UCSD-AML1 (cell line): Measurements from ENCODE around the gene PFKFB4.
"Not testable (repeated sequence)": the region's sequence is repeated elsewhere in the genome, so short reads cannot be mapped to it uniquely, and the experiment has no call there.

Experiments used
- DNase-seq: peaks from one replicate; lab custom pipeline; 2025; ENCODE audit not compliant: unreplicated experiment; lab: John Stamatoyannopoulos, UW

Gene PFKFB4

DNA sequence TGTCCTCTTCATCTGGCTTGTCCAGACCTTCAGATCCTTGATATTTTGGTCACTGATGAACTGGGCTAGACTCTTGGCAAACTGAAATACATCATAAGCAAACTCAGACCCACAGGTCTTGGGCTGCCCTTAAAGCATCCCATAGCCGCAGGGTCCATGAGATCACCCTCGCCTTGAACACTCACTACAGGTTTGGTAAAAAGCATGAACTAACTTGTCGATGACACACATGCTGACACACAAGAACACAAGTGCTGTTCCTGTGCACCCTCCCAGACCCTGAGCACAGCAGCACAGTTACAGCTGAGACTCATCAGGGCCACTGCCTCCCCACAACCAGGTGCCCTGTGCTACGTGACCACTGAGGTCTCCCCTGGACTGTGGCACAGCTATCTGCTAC, 21.0 kb downstream of the PFKFB4 start:
- DNase-seq, result no peak

DNA sequence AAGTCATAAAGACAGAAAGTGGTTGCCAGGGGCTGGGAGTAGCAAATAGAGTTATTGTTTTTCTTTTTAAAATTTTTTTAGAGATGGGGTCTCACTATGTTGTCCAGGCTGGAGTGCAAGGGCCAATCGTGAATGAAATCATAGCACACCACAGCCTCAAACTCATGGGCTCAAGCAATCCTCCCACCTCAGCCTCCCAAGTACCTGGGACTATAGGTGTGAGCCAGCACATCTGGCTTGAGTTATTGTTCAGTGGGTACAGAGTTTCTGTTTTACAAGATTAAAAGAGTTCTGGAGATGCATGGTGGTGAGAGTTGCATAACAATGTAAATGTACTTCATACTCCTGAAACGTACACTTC, 23.6 kb downstream of the PFKFB4 start:
- no peak for DNase-seq

DNA sequence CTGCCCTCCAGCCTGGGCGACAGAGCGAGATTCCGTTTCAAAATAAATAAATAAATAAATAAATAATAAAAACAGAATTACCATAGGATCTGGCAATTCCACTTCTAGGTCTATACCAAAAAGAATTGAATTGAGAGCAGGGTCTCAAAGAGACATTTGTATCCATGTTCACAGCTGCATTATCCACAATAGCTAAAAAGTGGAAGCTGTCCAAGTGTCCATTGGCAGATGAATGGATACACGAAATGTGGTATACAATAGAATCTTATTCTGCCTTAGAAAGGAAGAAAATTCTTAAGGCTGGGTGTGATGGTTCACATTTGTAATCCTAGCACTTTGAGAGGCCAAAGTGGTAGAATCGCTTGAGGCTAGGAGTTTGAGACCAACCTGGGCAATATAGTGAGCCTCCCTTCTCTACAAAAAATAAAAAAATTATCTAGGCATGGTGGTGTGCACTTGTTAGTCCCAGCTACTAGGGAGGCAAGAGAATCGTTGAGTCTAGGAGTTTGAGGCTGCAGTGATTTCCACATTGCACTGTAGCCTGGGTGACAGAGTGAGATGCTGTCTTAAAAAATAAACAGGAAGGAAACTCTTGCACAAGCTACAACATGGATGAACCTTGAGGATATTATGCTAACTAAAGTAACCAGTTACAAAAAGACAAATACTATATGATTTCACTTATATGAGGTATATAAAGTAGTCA, 24.2 kb downstream of the PFKFB4 start:
- no peak for DNase-seq

DNA sequence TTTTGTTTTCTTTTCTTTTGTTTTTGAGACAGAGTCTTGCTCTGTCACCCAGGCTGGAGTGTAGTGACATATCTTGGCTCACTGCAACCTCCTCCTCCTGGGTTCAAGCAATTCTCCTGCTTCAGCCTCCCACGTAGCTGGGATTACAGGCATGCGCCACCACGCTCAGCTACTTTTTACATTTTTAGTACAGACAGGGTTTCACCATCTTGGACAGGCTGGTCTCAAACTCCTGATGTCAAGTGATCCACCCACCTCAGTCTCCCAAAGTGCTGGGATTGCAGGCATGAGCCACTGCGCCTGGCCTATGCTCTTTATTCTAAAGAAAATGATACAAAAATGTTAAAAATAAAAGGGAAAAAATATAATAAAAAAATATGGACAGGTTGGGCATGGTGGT, 25.9 kb downstream of the PFKFB4 start:
- not testable (repeated sequence) for DNase-seq

DNA sequence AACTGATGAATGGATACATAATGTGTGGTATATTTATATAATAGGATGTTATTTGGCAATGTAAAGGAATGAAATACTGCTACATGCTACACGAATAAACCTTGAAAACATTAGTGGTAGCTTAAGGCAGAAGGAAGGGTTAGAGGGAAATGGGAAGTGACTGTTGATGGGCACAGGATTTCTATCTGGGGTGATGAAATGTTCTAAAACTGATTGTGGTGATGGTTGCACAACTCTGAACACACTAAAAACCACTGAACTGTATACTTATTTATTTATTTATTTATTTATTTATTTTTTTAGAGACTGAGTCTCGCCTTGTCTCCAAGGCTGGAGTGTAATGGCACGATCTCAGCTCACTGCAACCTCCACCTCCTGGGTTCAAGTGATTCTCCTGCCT, 27.8 kb downstream of the PFKFB4 start:
- no peak for DNase-seq

DNA sequence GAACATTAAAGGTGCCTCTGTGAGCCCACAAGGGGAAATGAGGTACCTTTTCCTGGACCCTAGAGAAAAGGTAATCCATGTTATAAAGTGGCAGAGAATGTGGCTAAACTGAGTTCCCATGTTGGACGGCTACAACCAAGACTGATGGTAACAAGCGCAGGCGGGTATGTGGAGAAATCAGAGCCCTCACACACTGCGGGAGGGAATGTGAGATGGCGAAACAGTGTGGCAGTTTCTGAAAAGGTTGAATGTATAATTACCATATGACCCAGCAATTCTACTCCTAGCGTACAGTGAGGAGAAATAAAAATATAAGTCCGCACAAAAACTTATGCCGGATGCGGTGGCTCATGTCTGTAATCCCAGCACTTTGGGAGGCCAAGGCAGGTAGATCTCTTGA, 28.6 kb downstream of the PFKFB4 start:
- DNase-seq, result no peak

DNA sequence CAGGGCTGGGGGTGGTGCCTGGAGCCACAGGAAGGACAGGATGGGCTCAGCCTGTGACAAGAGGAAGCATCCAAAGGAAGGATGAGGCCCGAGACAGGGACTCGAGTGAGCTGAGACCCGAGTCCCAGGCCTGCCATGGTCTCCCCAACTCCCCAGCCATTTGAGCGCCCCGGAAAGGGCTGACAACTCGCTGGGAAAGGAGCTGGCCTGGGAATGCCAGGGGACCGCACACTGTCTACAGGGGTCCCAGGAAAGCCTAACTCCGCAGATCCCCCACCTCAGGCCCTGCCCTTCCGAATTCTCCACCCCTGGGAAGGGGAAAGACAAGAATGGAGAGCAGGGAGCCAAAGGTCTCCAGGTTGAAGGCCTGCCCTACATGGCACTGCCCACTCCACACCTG, 31.6 kb downstream of the PFKFB4 start:
- no peak for DNase-seq

DNA sequence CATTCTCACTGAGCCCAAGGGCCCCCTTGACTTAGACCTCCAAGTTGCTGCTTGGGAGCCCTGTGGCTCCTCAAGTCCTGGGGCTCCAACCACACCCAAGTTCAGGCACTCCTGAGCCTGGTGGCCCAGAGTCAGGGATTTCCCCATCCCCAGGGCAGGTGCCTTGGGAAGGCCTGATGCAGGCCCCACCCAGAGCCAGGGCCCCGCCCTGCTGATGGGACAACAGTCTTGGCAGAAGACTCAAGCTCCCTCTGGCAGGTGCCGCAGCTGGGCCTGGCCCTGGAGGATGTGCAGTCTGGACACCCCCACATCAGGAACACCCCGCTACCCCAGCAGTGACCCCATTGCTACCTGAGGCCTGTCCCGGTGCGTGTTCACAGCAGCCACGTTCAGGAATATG, 35.0 kb downstream of the PFKFB4 start:
- no peak for DNase-seq

DNA sequence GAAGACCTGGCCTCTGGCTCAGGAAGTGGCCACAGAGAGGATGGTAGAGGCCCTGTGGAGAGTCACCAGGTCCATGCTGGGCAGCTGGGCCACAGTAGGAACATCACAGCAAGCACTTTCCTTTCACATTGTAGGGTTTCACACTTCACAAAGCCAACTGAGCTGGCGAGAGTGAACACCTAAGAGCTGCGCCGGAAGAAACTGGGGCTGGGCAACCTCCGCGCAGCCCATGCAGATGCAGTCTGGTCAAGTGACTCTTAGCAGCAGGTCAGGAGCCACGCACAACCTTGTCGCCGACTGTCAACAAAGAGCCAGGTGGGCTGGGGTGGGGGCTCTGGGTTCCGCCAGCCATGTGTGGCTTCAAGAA, 37.3 kb downstream of the PFKFB4 start:
- DNase-seq, result no peak

DNA sequence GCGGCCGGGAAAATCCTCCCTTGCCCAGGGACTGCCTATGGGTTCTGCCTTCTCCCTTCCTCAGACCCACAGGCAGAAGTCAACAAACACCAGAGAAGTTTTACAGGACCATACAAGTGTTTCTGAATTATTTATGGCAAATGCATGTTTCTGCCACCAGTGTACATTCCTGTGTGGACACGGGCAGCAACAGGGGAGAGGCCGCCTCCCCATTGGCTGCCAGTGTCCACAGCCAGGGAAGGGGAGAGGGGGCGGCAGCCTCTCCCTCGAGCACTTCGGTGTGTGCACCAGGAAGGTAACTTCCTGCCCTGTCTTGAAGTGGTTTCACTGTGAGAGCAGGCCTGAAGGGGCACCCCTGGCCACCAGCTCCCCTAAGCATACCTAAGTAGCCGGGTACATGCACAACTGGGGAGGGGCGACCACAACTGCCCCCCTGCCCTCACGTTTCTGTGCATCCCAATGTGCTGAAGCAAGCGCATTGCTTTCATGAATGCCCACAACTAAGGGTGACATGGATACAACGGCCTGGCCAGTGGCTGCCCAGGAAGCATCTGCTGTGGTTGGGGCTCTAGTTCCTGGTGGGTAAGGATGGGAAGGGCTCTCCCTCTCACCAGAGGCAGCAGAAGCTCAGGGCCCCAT, 37.8 kb downstream of the PFKFB4 start:
- DNase-seq, result peak; percentile 63

DNA sequence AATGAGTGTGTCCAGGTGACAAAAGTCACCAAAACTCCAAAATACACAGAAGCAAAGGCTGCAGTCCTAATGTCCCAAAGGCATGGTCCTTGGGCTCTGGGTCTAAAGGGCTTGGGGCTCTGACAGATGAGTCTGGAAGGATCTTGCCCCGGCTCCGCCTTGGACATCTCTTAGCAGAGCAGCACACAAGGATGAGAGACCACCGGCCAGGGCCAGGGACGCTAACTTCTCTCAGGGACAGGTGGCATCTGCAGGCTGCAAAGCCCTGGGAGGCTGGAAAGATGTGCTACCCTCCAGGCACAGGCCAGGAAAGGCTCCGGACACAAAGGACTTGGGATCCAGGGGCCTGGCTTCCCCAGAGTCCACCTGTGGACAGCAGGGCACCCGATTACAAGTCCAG, 38.5 kb downstream of the PFKFB4 start:
- no peak for DNase-seq

DNA sequence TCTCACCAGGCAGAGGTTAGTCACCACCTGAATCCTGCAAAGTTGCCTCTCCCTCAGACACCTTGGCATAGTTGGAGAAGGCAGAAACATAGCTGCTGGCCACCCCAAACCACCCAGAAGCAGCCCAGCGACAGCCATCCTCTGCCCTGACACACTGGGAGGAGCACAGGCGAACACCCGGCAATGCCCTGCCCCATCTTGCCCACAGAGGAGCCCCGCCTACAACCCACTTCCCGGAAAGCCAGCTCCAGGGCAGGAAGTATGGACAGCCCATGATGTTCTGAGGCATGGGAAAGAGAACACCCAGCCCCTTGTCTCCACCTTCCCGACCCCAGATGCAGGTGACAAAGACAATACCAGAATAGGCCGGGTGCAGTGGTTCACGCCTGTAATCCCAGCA, 40.0 kb downstream of the PFKFB4 start:
- peak; percentile 32 for DNase-seq

DNA sequence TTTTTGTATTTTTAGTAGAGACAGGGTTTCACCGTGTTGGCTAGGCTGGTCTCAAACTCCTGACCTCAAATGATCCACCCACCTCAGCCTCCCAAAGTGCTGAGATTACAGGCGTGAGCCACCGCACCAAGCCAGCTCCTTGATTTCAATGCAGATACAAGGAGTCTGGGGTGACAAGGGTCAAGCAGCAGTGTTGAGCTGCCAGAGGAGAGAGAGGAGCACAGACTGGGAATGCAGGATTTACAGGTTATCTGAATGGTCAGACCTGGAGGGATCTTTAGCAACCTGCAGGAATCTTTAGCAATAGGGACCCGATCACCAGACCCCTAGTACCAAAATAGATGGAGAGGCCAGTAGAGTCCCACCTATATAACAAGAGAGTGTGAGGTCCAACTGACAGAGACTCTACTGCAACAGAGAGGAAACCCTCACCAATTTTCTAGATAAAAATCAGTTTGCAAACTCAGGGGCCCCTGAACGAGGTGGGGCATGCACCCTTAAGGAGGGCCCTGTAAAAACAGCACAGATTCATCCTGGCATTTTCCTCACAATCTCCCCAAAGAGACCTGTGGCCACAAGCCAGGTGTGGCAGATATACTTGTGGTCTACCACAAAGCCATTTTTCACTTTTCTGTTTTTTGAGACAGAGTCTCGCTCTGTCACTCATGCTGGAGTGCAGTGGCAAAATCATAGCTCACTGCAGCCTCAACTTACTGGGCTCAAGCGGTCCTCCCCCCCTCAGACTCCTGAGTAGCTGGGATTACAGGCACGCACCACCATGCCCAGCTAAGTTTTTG, 42.0 kb downstream of the PFKFB4 start:
- DNase-seq, result no peak

DNA sequence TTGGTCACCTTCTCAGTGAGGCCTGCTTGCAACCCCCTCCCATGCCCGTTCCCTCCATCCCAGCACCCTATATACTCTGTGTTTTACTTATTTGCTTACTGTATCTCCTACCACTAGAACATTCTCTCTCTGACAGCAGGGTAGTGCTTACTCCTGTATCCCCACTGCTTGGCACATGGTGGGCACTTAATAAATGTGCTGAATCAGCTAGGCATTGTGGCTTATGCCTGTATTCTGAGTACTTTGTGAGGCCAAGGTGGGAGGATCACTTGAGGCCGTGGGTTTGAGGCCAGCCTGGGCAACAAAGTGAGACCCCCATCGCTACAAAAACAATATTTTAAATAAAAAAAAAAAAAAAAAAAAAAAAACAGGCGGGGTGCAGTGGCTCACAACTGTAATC, 45.1 kb downstream of the PFKFB4 start:
- DNase-seq, result no peak

DNA sequence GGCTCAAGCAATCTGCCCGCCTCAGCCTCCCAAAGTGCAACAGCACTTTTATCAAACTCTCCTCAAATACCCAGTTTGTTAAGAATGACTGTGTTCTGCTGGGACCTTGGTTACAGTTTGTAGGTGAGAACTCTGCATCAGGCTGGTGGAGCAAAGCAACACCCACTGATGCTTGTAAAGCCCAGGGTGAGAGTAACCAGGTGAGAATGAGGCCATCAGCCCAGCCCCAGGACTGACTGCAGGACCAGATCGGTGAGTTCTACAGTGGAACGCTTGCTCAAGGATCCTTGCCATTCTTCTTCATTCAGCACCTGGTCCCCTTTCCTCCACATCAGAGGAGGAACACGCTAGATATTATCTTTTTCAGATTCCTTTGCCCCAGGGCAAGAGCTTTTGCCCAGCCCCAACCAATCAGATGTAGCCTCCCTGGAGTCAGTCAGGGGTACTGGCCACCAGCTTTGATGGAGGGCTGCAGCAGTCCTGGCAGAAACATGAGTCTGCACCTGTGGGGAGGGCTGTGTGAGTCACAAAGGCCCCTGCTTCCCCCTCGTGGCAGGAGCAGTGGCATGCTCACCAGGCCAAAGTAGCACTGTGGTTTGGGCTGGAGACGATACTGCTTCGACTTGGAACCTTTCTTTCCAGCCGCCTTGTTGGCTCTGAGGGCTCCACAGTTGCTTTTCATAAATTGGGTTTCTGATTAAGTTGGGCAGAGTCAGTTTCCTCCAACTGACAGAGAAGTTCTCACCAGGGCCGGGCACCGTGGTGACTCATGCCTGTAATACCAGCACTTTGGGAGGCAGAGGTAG, 49.1 kb downstream of the PFKFB4 start:
- peak; percentile 68 for DNase-seq

DNA sequence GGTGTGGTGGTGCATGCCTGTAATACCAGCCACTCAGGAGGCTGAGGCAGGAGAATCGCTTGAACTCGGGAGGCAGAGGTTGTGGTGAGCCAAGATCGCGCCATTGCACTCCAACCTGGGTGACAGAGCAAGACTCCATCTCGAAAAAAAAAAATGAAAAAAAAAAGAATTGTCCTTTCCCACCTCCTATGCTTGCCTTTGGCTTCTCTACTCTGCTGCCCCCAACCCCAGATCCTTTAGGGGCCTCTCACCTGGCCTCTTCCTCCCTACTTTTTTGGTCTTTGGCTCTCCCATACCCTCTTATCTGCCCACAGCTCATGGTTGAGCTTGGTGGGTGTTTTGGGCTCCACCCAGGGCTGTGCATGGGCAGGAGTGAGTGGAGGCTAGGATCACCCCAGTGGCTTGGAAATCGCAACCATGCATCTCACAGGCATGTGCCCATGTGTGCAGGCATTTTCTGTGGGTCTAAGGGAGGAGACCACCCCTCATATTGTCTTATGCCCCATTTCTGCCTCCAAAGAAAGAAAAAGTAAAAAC, 50.6 kb downstream of the PFKFB4 start:
- no peak for DNase-seq

DNA sequence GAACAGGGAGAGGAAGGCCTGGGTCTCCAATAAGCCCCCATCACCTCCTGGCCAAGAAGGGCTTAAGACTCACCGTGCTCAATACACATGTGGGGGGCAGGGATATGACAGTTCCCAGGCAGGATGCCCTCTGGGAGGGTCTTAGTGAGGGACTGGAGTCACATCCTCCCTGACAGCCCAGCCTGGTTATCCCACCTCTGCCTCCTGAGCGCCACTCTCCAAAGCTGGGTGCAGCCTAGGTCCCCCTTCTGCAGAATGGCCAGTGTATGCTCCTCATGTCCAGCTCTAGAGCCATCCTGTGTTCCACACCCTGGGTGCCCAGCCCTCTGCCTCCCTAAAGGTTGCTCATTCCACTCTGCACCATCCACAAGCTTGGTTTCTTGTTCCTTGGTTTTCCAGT, 51.5 kb downstream of the PFKFB4 start:
- DNase-seq, result no peak

DNA sequence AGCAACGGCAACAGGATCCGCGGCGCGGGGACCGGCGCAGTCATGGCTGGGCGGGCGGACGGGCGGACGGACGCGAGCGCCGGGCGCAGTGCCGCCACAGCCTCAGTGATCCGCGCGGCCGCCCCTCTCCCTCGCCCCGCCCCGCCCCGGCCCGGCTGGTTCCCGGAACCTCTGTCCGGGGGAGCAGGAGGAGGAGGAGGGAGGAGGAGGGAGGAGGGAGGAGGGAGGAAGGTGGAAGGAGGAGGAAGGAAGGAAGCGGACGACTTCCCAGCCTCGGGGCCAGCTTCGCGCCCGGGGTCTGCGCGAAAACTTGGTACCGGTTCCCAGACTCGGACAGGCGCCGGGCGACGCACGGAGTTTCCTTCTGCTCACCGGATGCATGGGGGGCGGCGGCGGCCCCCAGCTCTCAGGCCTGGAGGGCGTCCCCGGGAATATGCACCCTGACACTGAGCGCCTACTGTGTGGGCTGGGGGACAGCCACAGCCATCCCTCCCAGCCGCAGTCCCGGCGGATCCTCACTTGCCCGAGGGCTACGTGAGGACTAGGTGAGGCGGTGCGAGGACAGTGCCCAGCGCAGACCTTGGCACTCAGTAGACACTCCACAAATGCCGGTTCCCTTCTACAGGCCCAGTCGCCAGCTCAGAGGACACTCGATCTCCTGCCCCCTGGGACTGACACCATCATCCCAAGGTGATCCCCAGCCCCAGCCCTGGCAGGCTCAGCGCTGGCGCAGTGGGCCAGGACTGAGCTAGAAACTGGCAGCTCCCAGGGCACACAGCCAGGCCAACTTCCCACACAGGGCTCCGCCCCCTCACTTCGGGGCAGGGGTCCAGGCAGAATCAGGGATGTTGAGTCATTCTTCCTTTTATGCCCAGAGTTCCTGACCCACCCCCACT, 52.3 kb downstream of the PFKFB4 start, which contains the start of gene SHISA5:
Gene SHISA5, minus strand, starts transcription at position 124 of the 896 bp plus-strand sequence. Its CDS starts 80 bp downstream, at position 44.
- peak; percentile 77 for DNase-seq

DNA sequence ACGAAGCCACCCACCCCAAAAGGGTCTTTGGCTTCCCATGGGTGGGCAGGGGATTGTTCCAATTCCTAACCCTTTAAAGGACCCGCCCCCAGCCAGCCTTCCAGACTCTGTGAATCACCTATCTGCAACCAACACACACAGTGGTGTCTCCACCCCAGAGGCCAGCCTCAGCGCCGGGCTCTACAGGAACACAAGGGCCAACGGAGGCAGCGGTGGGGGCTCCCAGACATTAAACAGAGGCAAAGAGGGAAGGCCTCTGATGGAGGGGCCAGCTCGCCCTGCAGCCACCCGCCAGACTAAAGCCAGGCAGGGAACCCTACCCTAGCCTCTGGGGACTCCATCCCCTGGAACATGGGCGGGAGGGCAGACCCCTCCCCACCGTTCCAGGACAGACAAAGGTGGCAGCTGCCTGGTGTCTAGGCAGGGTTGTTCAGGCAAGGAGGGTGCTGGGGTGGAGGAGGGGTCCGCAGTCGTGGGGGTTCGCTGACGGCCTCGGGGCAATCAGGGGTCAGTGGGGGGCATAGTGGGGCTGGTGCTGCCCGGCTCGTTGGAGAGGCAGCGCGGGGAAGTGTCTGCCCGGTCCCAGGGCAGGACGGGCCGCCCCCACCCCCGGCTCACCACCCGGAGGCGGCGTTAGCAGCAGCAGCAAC, 53.1 kb downstream of the PFKFB4 start:
- DNase-seq, result peak; percentile 38
